ENCODE results near the gene CDKN1C.

CDKN1C gene

DNA sequence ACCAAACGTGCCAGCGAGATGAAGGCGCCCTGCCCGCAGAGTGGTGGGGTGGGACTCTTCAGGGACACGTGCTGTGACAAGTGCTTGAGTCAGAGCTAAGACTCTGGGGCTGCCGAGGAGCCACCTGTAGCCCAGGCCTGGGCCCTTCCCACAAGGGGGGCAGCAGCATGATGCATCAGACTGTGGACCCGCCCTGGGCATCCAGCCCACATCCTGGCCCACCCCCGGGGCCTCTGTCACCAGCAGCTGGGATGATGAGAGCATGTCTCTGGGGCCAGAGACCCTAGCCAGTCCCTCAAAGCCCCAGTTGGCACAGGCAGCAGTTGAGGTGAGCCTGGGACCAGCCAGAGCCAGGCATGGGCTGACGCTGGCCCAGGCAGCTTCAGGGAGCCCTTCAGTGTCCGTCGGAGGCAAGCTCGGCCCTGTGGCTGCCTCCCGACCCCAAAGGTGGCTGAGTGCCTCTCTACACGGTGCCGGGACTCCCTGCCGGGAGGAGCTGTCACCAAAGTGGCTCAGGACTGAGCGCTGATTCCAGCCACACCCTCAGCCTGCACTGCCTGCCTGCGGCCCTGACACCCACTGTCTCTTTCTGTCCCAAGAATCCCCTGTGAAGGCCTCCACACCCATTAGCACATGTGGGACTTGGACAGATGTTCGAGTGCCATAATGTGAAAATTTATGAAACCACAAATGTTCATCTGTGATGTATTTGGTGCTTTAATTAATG is 41.3 kb downstream of the CDKN1C start:
- H3K27ac Mint-ChIP-seq: no peak overlapping the region
- no peaks in the 10 kb centered on the region for H3K4me1 Mint-ChIP-seq (ENCODE audit: low read depth)
- H3K4me3 Mint-ChIP-seq: no peak overlapping the region
- no peaks in the 10 kb centered on the region for H3K9me3 Mint-ChIP-seq
- H3K36me3 Mint-ChIP-seq (ENCODE audit: low read depth): no peaks in the 10 kb centered on the region
- no peaks in the 10 kb centered on the region for H3K27me3 Mint-ChIP-seq

DNA sequence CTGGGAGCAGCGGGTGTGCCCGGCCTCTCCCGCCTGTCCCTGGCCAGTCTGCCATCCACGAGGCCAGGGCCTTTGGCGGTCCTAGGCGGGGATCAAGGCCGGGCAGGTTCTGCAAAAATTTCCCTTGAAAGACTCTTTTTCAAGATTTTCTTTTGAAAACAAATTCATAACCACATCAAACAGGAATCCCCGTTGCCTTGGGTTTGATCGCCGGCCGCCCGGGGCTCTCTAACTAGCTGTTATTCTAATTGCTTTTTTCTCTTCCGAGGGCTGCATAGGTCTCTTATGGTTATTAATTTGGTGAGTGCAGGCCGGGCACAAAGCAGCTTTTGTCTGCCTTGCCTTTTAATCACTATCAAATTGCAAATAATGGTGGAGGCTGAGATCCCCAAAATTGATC is 42.0 kb downstream of the CDKN1C start:
- no peaks in the 10 kb centered on the region for H3K27me3 Mint-ChIP-seq
- H3K4me3 Mint-ChIP-seq: no peak overlapping the region
- no peaks in the 10 kb centered on the region for H3K9me3 Mint-ChIP-seq
- no peaks in the 10 kb centered on the region for H3K4me1 Mint-ChIP-seq (ENCODE audit: low read depth)
- no peaks in the 10 kb centered on the region for H3K36me3 Mint-ChIP-seq (ENCODE audit: low read depth)
- H3K27ac Mint-ChIP-seq: no peak overlapping the region

DNA sequence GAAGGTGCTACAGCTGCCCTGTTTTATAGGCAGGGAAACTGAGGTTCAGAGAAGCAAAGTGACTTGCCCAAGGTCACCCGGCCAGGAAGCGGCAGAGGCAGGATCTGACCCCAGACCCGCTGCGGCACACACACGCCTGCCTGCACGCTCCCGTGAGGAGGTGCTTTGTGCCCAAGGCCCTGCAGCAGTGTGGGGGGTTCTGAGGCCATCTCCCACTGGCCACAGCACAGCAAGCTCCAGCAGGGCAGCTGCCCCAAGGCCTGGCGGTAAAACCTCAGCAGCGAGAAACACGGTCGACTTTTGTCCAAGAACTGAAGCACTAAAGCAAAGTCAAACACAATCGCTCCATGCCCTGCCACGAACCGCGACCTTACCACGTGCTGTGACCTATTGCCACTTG is 42.7 kb downstream of the CDKN1C start:
- Mint-ChIP-seq H3K27ac (no peak overlapping the region), H3K4me3 (no peak overlapping the region), H3K4me1 (ENCODE audit: low read depth) (no peaks in the 10 kb centered on the region), H3K9me3 (no peaks in the 10 kb centered on the region), H3K36me3 (ENCODE audit: low read depth) (no peaks in the 10 kb centered on the region), H3K27me3 (no peaks in the 10 kb centered on the region)

DNA sequence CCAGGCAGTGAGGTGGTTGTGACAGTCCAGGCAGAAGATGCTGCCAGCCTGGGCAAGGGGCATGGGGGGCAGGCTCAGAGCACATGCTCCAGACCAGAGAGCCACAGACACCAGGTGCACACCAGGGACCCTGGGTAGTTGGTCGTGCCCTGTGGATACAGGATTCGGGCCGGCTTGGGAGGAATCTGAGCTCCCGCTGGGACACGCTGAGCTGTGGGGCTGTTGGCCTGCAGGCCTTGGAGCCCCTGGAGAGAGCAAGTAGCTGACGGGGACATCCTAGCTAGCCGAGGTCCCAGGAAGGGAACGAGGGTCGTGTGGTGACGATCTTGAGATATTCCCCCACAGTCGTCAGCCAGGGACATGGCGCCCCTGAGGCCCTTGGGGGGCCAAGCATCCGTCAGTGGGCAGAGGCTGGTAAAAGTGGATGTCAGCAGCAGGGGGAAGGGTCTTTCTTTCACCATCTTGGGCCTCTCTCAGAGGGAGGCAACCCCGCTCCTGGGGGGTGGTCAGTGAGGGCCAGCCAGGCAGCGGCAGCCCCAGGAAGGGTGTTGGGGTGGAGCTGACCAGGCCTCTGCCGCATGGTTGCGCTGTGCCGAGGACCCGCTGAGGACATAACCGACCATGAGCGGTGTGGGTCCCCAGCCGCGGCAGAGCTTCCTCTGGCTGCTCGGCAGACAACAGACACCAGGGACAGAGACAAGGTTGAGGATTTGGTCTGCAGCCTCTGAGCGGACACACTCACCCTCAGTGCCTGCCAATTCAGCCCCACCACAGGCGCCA is 44.0 kb downstream of the CDKN1C start:
- Mint-ChIP-seq H3K36me3 (ENCODE audit: low read depth) (no peaks in the 10 kb centered on the region), H3K4me3 (no peak overlapping the region), H3K4me1 (ENCODE audit: low read depth) (no peaks in the 10 kb centered on the region), H3K27ac (no peak overlapping the region), H3K27me3 (no peaks in the 10 kb centered on the region), H3K9me3 (no peaks in the 10 kb centered on the region)

DNA sequence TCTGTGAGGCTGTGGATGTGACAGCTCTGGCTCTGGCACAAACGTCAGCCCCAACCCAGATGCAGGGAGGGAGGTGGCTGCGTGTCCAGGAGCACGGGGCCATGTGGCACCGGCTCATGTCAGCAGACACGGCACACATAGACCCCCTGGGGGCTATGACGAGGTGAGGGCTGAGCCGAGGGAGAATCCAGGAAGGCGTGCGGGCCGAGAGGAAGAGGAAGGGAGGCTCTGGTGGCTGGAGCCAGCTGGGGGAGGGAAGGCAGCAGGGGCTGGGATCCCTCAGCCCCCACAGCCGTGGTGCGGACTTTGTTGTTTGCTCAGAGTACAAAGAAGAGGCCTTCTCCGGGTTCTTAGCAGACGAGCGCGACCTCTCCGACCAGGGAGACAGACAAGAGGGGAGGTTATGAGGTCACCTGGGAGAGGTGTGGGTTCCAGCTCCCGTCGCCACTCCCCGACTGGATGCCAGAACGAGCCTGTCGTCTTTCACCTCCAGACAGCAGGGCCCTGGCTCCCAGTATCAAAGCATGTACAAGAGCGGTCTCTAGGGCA is 46.1 kb downstream of the CDKN1C start:
- Mint-ChIP-seq H3K4me1 (ENCODE audit: low read depth) (no peaks in the 10 kb centered on the region), H3K27me3 (no peaks in the 10 kb centered on the region), H3K36me3 (ENCODE audit: low read depth) (no peaks in the 10 kb centered on the region), H3K27ac (no peak overlapping the region), H3K4me3 (no peak overlapping the region), H3K9me3 (no peaks in the 10 kb centered on the region)

DNA sequence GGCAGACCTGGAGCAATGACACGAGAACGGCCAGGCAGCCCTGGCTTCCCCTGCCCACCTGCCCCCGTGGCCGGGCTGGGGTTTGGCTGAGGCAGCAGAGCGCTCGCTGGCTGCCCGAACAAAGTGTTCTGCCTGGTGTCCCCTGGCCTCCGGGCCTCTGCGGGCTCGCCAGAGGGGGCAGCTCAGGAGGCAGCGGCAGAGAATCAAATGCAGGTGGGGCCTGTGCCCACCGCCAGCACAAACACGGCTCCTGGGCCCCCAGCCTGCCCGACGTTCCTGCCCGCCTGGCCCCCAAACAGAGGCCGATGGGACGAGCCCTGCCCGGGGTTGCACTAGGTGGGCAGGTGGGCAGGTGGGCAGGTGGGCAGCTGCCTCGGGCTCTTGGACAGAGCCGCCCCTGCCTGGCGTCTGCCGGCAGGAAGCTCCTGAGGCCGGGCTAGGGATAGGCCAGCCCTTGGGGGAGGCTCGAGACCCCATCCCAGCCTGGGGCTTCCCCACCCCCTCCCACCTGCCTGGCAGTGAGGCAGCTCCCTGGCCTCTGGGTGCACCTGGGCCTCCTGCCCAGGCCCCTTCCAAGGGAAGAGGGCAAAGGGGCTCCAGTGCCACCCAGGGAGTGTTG is 46.8 kb downstream of the CDKN1C start:
- Mint-ChIP-seq H3K4me1 (ENCODE audit: low read depth) (no peaks in the 10 kb centered on the region), H3K36me3 (ENCODE audit: low read depth) (no peaks in the 10 kb centered on the region), H3K4me3 (no peak overlapping the region), H3K9me3 (no peaks in the 10 kb centered on the region), H3K27ac (no peak overlapping the region), H3K27me3 (no peaks in the 10 kb centered on the region)

DNA sequence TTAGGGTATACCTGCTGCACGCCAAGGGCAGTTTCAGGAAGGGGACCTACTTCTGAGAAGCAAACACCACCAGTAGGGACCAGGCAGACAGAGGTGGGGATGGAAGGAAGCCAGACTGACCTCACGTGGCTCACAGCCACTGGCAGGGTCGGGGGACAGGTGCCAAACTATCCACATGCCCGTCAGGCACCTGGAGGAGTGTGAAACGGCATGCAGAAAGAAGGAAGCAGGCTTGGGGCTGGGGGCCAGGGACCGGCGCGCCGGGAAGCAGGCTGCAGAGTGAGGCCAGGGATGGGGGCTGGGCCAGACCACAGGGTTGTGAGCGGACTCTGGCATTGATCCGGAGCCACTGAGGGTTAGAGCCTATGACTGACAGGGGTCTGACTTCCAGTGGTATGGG is 47.5 kb downstream of the CDKN1C start:
- H3K4me3 Mint-ChIP-seq: no peak overlapping the region
- H3K9me3 Mint-ChIP-seq: no peaks in the 10 kb centered on the region
- no peak overlapping the region for H3K27ac Mint-ChIP-seq
- H3K4me1 Mint-ChIP-seq (ENCODE audit: low read depth): no peaks in the 10 kb centered on the region
- no peaks in the 10 kb centered on the region for H3K27me3 Mint-ChIP-seq
- H3K36me3 Mint-ChIP-seq (ENCODE audit: low read depth): no peaks in the 10 kb centered on the region

DNA sequence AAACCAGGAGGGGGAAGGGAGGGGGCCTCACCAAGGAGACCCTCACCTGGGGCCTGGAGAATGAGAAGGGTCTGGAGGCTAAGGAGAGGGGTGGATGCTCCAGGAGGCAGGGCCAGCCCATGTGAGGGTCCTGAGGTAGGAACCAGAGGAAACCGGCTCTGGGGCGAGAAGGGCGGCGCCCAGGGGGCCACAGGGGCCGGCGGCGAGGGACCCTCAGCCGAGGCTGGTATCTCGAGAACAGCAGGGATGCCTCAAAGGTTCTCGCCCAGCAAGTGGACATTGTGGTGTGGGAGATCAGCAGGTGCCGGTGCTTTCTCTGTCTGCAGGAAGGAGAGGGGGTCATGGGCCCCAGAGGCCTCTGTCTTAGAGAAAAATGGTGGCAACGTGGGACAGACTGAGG is 47.9 kb downstream of the CDKN1C start:
- Mint-ChIP-seq H3K27ac (no peak overlapping the region), H3K4me1 (ENCODE audit: low read depth) (no peaks in the 10 kb centered on the region), H3K4me3 (no peak overlapping the region), H3K9me3 (no peaks in the 10 kb centered on the region), H3K27me3 (no peaks in the 10 kb centered on the region), H3K36me3 (ENCODE audit: low read depth) (no peaks in the 10 kb centered on the region)

DNA sequence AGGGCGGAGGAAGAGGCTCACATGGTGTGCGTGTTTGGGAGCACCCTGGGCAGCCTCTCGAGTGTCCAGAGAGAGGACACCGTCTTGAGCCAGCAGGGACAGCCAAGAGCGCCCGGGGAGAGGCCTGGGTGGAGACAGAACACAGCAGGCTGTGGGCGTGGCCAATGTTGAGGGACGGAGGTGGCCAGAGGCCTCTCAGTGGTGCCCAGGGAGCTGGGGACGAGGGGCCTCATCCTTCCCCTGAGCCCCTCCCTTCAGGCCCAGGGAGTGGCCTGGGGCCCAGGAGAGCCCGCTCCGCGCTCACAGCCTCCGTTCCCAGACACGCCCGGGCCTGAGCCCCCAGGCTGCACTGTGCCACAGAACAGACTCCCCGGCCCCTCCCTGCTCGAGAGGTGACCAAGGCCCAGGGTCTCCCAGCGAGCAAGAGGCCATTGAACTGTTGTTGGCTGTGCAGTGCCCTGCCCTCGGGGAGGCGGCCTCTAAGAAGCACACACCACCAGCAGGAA is 48.4 kb downstream of the CDKN1C start:
- Mint-ChIP-seq H3K27ac (no peak overlapping the region), H3K36me3 (ENCODE audit: low read depth) (no peaks in the 10 kb centered on the region), H3K4me3 (no peak overlapping the region), H3K9me3 (no peaks in the 10 kb centered on the region), H3K27me3 (no peaks in the 10 kb centered on the region), H3K4me1 (ENCODE audit: low read depth) (no peaks in the 10 kb centered on the region)

DNA sequence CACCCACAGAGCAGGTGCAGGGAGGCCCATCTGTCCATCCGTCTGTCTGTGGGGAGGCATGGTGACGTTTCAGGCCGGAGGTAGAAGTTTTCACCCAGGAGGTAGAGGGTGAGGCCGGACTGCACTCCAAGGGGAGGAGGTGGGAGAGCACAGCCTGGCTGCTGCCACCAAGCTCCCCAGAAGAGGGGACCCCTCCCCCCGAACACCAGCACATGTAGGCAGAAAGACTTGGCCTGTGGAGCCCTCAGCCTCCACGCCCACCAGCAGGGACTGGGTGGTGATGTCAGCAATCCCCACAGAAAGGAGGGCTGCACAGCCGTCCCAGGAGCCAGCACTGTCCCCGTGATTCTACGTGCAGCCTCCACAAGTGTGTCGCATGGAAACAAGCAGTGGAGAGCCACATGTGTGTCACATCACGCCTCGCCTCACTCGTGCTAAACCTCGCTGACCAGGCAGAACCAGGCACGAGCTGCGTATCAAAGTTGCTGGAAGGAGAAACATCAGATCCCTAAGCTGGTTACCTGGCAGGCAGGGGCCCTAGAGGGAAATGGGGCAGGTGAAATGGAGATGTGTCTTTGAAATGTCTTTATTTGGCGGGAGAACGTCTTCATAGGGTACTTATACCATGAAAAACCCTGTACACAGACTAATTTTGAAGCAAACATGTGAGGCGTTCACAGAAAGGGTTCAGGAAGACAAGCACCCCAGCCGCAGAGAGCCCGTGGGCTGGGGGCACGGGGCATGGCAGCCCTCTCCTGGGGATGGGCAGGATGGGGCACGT is 49.1 kb downstream of the CDKN1C start:
- Mint-ChIP-seq H3K4me3 (no peak overlapping the region), H3K9me3 (no peaks in the 10 kb centered on the region), H3K36me3 (ENCODE audit: low read depth) (no peaks in the 10 kb centered on the region), H3K4me1 (ENCODE audit: low read depth) (no peaks in the 10 kb centered on the region), H3K27me3 (no peaks in the 10 kb centered on the region), H3K27ac (no peak overlapping the region)

DNA sequence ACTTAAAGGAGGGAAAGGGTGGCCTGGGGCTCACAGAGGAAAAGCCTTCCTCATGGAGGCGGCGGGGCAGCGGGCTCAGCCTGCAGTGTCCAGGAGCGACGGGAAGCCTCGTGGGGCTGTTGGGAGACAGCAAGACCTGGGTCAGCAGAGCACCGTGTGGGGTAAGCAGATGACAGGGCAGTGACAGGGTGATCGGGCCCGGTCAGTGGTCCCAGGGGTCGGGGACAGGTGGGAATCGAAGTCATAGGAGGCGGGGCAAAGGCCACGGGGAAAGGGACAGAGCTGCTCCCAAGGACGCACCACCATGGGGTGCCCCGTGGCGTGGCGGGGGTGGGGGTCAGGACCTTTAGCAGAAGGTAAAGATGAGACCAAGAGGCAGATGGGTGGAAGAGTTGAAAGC is 49.8 kb downstream of the CDKN1C start:
- H3K4me3 Mint-ChIP-seq: no peak overlapping the region

DNA sequence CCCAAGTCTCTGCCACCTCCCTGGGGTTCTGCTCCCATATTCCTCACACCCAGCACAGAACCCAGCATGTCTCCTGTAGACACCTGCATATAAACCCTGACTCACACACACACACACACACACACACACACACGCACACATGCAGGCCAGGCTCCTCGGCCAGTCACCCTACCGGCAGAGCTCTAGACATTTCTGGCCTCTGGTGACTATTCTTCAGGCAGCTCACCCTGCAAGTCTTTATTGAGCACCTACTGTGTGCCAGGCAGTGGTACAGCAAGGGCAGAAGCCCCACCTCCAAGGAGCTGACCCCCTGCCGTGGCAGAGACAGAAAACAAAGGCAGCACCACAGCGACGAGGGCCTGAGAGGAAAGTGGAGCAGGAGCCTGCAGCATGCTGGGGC is 50.3 kb downstream of the CDKN1C start:
- H3K4me3 Mint-ChIP-seq: no peak overlapping the region
- no peaks in the 10 kb centered on the region for H3K4me1 Mint-ChIP-seq (ENCODE audit: low read depth)
- H3K9me3 Mint-ChIP-seq: no peaks in the 10 kb centered on the region
- H3K36me3 Mint-ChIP-seq (ENCODE audit: low read depth): no peaks in the 10 kb centered on the region
- H3K27ac Mint-ChIP-seq: no peak overlapping the region
- H3K27me3 Mint-ChIP-seq: no peaks in the 10 kb centered on the region

More for the DNA sequence above, 49.8 kb downstream of the CDKN1C start:
- no peaks in the 10 kb centered on the region for H3K4me1 Mint-ChIP-seq (ENCODE audit: low read depth)
- H3K36me3 Mint-ChIP-seq (ENCODE audit: low read depth): no peaks in the 10 kb centered on the region
- no peak overlapping the region for H3K27ac Mint-ChIP-seq
- H3K9me3 Mint-ChIP-seq: no peaks in the 10 kb centered on the region
- H3K27me3 Mint-ChIP-seq: no peaks in the 10 kb centered on the region

DNA sequence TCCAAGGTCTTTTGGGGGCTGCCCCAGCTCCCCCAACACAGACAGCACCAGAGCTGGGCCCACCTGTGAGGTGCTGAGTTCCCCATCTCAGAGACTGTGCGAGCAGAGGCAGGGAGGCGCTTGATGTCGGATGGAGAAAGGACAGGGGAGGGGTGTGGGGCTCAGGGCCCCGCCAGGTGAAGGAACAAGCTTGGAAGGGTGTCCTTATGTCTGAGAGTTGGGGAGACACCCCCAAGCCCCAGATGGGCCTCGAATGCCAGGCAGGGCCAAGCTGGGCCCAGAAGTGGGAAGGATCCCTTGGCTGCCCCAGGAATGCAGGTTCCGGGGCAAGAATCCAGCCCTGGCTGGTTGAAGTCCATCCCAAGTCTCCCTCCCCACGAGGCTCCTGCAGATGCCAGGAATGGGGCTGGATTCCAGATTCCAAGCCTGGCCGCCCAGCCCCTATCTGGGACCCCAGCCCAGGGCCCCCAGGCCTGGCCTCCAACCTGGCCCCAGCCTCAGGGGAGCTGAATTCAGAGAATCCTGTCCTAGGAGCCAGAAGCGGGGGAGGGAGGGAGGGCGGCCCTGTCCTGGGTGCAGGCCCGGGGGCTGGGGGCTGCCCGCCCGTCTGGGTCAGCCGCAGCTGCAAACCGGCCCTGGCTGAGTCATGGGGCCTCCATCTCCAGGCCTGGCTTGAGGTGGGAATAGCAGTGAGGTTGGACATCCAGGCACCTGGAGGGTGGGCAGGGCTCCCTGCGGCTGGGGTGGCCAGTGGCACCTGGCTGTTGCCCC is 50.9 kb downstream of the CDKN1C start:
- no peaks in the 10 kb centered on the region for H3K9me3 Mint-ChIP-seq
- no peak overlapping the region for H3K27ac Mint-ChIP-seq
- no peaks in the 10 kb centered on the region for H3K27me3 Mint-ChIP-seq
- no peaks in the 10 kb centered on the region for H3K4me1 Mint-ChIP-seq (ENCODE audit: low read depth)
- H3K36me3 Mint-ChIP-seq (ENCODE audit: low read depth): no peaks in the 10 kb centered on the region
- H3K4me3 Mint-ChIP-seq: no peak overlapping the region
